HG03064 (cell line): ENCODE data around the gene GADL1.

Source experiments
- ATAC-seq: cut with Tn5 transposase; IDR thresholded peaks from one replicate; pipeline ENCODE4 v1.9.1; 2021; ENCODE audit warnings: low read depth; ENCODE audit not compliant: unreplicated experiment

Gene GADL1

DNA sequence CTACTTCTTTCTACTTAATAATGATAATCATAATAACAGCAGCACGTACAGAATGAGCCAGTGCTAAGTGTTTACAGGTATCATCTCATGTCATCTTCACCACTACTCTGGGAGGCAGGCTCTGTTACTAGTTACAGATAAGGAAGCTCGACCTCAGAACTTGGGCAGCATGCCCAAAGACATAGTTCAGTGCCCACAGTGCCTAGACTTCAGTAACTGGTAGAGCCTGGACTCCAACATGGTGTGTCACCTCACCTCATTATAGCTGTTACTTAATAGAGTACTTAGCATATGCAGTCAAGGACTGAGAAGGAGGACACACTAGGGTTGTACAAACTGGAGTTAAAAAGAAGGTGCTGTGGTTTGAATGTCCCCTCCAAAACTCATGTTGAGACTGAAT, 7.6 kb downstream of the GADL1 start:
- no peak for ATAC-seq

DNA sequence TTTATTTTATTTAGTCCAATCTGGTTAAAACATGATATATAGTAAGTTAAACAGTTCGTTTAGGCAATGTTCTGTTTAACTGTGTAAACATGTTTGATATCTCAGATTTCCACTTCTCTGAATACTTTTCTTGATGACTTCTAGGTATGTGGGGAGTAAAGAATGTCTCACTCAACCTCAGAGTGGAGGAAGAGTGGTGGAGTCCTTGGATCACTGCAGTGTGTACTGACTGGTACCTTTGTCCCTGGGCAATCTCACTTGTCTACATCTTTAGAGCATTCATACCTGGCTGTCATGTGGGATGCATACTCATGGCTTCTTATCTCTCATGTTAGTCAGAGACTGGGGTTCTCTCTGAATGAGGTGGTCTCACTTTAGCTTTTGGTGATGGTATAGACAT, 15.6 kb downstream of the GADL1 start:
- ATAC-seq, result no peak

DNA sequence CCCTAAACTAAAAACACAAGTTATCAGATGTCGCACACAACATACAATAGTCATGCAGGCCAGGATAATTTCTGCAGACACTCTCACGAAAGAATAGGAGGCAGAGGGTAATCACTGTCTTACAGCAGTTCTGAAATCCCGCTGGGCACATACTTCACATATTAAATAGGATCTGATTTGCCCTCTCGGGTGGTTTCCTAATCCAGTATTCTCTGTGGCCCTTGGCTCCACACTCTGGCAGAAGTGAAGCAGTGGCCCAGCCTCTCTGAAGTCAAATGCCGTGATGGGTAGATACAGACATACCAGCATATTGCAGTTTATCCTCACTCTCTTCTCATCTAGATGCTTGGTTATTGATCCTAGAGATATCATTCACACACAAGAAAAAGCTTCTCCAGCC, 19.0 kb downstream of the GADL1 start:
- ATAC-seq, result no peak

DNA sequence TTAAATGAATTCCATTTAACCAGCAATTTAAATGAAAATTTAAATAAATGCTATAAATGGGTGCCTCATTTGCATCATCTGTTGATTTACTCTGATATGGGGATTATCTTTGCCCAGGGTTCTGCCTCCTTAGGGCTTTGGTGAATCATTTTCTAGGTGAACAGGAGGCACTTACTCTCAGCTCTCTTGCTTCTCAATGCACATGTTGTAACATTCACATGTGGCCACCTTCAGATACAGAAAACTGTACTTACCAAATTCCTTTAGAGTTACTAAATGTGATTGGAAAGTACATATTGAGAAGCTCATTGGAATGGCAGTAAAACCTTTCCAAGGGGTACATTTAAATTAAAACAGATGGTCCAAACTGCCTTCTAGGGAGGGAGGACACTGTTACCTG, 20.8 kb downstream of the GADL1 start:
- no peak for ATAC-seq

DNA sequence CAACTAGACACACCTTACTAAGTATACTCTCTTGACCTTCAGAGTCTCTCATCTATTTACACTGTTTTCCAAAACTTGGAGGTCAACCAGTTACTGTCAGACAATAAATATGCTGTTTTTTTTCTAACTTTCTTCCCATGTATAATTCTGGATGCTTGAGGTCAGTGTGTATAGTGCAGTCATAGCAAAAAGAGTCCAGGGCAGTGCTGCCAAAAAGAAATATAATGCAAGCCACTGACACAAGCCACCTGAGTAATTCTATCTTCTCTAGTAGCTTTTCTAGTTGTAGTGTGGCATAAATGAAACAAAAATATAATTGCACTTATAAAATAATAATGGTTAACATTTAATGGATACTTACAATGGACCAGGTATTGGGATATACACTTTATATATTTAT, 21.6 kb downstream of the GADL1 start:
- ATAC-seq, result no peak

DNA sequence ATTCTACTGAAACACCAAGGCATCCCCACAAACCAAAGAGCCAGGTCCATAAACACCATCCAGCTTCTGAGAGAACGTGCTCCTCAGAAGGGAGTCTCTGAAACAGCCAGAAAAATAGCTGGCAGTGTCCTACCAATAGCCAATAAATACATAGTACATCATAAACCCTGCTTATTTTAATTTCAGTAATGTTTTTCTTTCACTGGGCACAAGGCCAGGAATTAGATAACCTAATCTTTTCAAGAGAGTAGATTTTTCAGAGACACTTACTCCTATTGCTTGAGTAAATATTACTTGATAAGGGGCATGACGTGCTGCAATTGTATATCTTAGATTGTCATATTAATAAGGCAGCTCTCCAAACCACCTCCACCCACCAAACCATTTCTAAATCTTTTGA, 22.7 kb downstream of the GADL1 start:
- no peak for ATAC-seq

DNA sequence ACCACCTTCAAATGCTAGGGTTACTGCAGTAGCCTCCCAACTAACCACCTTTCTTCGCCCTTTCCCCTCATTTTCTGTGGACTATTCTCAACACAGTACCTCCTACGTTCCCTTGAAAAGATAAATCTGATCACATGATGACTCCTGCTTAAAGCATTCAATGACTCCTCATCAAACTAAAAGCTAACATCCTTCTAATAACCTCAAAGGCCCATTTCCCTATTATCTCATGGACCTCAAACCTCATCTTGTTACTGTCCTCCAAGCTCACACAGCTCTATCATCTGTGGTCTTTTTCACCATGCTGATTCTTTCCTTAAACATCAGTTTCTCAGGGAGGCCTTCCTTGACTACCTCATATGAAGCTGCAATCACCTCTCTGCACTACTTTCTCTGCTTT, 29.6 kb downstream of the GADL1 start:
- no peak for ATAC-seq

DNA sequence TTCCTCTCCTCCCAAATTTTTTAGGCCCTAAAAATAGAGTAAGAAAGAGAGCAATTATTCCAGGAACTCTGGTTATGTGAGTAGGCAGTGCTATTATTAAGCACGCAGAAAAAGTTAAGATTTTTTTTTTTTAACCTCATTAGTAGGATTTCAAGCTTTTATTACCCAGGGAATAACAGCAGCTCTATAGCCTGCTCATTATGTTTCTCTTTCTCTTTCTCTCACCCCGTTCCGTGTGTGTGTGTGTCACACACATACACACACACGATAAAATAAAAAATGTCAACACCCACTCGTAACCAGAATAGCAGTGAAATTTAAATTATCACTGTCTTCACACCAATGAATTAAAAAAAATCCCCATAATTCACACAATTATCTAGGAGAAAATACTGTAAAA, 30.3 kb downstream of the GADL1 start:
- ATAC-seq, result no peak

DNA sequence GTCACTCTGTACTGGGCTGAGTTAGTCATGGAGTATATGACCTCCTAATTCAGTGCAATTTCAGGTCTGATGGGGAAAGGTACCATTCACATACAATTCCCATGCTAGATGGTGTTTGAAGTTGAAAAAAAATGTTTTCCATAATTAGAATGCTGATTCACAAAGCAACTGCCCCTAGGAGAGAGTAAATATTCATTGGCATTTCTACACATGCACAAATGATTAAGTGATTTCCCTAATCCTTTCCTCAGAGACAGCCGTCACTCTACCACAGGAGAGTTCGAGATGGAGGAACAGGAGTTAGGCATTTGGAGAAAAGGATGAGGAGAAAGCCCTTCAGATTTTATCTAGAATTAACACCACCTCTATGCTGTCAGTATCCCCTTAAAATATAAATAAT, 32.5 kb downstream of the GADL1 start:
- ATAC-seq, result no peak

DNA sequence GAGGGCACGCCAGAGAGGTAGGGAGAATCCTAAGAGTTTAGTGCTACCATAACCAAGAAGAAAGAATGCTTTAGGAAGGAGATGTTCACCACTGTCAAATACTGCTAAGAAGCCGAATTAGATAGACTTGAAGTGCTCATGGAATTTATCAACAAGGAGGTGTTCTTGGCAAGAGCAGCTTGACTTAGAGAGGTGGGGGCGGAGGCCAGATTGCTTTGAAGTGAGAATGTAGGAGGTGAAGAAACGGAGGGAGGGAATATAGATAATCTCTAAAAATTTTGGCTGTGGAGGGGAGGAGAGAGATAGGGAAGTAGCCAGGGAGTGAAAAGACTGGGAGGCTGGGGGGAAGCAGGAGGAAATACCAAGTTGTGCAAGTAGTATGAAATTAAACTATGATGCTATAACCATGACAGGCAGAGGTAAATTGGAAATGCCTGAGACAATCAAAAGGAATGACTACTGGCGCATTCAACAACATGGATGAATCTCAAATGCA, 35.5 kb downstream of the GADL1 start:
- no peak for ATAC-seq

DNA sequence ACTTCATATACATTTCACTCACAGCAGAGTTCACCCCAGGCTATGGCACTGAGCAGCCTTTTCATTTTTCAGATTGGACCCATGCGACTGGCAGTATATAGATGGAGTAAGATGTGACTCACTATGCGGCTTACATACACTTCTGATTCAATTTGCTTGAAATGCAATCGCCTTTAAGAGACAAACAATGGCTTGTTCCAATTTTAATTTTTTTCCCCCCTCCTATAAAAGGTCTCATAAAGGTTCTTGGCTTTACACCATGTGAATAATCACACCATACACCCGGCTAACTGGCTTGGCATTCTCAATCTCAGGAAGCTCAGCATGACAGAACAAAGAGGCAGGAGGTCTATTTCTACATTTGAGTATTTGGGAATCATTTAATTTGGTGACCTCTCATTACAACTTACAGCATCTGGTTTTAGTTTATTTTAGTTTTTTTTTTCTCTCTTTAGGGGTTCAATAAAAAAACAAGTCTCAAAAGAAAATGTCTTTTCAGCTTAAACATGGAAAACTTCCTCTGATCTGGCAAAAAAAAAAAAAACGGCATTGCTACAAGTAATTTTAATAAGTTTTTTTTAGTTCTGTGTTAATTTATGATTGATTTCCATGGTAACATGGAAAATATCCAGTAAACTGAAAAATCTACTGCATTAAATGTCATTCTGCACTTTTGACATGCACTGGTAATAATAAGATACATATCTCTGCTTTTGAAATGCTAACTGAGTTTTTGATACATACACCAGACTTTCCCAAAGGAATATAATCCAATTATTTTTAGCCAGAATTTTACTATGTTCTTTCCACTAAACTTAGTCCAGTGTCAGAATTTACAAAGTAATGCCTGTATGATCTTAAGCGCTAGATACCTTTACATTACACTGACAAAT, 38.8 kb downstream of the GADL1 start:
- ATAC-seq, result no peak

DNA sequence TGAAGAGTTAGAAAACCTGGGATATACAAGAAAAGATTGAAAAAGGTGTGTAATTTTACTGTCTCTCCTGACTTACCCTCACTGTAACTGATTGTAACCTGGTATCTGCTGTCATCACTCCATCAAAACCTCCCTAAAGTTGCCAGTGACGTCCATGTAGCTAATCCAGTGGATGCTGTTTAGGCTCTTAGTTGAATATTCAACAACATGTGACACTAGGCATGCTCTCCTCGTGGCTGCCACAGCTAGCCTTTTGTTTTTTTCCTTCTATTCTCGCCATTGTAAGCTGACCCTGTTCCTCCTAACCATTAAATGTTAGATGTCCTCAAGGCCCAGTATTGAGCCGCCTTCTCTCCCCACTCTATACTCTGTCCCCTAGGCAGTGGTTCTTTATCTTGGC, 41.6 kb downstream of the GADL1 start:
- ATAC-seq, result no peak

DNA sequence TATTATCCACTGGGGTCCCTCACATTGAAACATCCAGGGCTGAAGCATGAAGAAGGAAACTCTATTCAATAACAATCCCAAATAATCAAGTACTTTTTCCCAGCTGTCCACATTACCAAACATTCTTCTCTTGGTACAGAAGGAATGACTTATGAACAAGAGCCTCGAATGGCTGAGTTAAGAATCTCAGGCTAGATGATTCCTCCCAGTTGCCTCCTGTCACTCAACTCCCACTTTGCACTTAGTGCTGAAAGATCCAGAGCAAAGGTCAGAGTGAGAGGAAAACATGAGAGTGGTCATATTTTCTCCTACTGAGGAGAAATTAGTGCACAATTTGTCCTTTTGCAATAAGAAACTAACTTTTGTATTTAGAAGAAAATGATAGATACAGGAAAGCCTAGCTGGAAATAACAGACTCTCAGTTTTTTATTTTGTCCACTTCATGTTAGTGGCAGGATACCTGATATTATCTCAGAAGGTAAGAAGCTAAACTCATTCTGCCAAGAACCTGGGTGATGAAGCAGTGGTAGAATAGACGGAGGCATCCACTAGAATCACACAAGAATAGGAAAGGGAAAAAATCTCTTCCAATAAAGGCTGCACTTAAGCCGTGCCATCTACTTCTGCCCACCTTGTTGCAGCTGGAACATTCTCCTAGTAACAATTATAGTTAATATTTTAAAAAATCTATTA, 46.2 kb downstream of the GADL1 start:
- ATAC-seq, result no peak

DNA sequence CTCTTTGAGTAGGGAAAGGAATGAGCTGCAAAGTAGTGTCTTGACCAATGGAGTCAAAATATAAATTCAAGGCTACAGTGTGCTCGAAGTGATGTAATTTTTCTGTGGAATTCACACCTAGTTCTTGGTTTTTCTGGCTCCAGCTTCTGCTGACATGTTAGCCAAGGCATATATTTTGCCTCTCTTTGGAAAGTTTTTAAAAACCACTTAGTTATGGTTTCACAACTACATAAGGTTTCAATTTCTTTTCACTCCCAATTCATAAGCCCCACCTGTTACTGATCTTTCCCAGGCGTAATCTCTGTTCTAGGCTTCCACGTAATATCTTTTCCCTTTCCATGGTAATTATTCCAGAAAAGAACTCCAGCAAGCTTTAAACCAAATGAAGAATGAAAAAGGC, 46.9 kb downstream of the GADL1 start:
- no peak for ATAC-seq

DNA sequence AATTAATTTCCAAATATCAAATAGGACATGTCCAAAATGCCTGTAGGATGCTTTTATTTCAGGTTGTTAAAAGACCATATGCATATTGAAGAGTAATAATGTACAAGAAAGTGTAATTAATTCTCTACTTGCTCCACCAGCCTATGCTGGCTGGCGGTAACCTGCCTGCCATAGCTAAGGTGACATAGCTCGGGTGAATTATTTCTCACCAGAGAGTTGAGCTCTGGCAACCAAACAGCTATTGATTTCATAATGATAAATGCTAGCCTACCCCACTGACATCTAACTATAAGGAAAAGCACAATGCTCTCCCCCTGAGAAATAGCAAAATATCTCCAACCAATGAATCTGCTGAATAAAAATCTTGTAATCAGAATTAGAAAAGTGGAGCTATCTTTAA, 48.9 kb downstream of the GADL1 start:
- no peak for ATAC-seq

DNA sequence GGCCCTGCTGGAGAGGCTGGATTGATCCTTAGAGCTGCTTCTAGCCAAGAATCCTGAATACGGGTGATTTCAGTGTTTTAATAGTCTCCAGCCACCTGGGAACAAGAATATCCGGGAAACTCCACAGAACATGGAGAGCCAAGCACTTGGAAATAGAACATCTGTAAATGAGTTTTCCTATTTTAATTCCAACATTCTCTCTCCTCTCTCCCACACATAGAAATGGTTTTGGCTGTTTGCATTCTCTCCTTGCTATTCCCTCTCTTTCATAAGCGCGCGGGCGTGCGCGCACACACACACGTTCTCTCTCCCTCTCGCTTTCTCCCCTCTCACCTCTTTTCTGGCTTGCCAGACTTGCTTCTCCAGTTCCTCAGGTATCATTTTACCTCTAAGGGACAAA, 50.6 kb downstream of the GADL1 start:
- no peak for ATAC-seq

DNA sequence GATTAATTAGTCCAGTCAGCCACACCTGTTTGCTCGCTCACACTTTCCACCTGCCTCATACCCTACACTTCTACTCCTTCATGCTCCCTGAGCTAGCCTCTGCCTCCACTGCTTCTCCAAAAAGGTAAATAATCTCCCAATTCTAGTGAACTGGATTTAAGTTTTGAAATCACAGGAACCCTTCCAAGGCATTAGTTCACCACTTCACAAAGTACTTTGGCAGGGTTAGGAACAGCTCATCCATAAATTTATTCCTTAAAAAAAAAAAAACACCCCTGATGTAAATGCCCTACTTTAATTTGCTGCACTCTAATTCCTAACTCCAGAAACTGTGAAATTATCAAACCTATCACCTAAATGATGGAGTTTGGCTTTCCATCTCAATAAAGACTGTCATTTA, 58.3 kb downstream of the GADL1 start:
- no peak for ATAC-seq

DNA sequence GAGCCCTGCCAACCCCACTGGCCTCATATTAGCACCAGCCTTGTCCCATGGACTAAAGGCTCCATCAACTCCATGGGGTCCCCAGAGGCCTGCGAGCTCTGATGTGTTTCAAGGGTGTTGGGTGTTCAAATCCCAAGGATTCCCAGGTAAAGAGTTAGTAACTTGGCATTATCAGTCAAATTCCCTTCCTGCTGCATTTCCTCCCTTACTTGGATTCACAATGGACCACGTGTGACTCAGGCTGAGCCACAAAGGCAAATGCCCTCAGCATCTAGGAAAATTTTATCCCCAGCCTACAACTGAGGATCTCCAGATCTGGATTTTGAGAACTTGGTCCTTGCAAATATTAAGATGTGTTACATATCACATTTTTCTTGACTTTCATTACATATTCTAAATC, 58.8 kb downstream of the GADL1 start:
- no peak for ATAC-seq

DNA sequence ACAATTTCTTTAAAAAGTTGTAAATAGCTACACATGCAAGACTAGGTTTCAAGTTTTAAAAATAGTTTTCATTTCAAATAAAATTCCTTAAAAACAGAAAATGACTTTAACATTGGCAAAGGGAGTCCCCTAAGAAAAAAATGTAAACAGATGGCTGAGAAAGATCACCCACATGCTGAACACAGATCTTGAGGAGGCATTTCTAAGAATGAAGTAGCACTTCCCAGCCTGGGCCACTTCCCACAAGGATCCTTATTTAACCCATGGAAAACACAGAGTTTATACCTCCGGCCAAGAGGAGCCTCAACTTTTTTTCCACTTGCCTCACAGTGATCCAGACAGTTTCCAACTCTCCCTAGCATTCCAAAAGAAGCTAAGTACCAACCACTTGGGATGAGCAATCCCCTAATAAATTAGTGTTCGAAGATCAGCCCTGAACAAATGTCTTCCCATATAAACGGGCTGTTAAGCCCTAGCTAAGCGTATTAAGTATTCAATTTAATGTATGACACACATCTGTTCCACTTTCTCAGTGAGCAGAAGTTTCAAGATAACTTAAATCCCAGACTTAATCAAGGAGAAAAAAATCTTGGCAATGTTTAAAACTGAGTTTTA, 61.4 kb downstream of the GADL1 start:
- no peak for ATAC-seq

DNA sequence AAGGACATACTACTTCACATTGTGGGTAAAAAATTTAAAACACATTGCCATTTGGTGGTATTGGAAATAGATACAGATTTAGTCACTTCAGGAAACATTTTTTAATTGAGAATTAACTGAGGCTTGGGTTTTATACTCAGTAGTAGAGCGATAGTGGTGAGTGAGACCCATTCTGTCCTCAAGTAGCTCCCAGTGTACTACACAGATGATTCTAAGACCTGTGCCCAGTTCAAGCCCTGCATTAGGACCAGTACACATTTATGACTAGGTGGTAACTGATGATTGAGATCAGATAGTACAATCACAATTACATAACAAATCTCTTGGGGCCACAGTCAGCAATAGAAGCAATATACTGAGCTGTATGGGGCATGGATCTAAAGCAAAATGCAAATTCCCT, 67.4 kb downstream of the GADL1 start:
- no peak for ATAC-seq

DNA sequence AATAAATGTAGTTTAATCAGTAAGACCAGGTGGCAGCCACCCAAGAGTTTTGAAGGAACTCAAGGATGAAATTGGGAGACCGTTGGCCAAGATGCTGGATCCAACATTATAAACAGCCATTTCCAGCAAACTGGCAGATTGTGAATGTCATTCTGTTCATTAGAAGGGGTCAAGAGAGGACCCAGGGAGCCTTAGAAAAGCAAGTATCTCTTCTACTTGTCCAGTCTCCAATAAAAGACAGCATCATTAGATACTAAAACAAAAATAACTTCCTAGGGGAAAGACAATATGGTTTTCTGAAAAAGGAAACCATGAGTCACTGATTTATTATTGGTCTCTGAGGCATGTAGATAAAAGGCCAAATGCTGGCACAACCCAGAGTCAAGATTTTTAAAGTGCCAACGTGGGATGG, 67.9 kb downstream of the GADL1 start:
- no peak for ATAC-seq
